Type B pancreatic cell (in vitro differentiated cells): ENCODE measurements around the gene KATNAL2. TPM values are rescaled to one million over a fixed set of nuclear protein-coding genes. Genes with fewer than 3 reads are reported as not detected.
A peak's percentile ranks its signal among the peaks of the same experiment; 100 is the strongest.
"Not testable (repeated sequence)": the region's sequence is repeated elsewhere in the genome, so short reads cannot be mapped to it uniquely, and the experiment has no call there.

Source experiments
- DNase-seq: peaks from one replicate; pipeline ENCODE4 v3.0.0; 2021; ENCODE audit warnings: mixed read lengths; ENCODE audit not compliant: unreplicated experiment; ENCODE audit errors: extremely low spot score
- H3K27ac Mint-ChIP-seq: 2 replicates; pipeline ENCODE4 v1.8.0; 2021; ENCODE audit warnings: mild to moderate bottlenecking, mixed read lengths
- H3K27me3 Mint-ChIP-seq: 2 replicates; pipeline ENCODE4 v1.8.0; 2021; ENCODE audit warnings: mixed read lengths
- H3K36me3 Mint-ChIP-seq: 2 replicates; pipeline ENCODE4 v1.8.0; 2021; ENCODE audit warnings: mixed read lengths
- H3K4me1 Mint-ChIP-seq: one replicate; pipeline ENCODE4 v1.8.0; 2021; ENCODE audit warnings: mixed read lengths; ENCODE audit not compliant: unreplicated experiment
- H3K4me3 Mint-ChIP-seq: 2 replicates; pipeline ENCODE4 v1.8.0; 2021; ENCODE audit warnings: mild to moderate bottlenecking, mixed read lengths
- H3K9me3 Mint-ChIP-seq: 2 replicates; pipeline ENCODE4 v1.8.0; 2021; ENCODE audit warnings: mixed read lengths
- total RNA-seq: library from RNA; stranded (reverse); gene quantifications from 2 replicates; pipeline ENCODE4 v1.2.1, GENCODE V29; 2021; ENCODE audit warnings: low replicate concordance
- TF ChIP-seq, protein P1 (sequence below): fragments of 200-600 bp; sonication (generic); conservative IDR thresholded peaks from 2 replicates; pipeline ENCODE4 v1.5.0; 2021; ENCODE audit warnings: antibody characterized with exemption, mild to moderate bottlenecking

Gene KATNAL2
- total RNA-seq, 1 donor from 2014 or later = 8.6 TPM

- no peaks in the 10 kb centered on the region for H3K27me3 Mint-ChIP-seq
- H3K4me3 Mint-ChIP-seq = no peak overlapping the region
- H3K27ac Mint-ChIP-seq = no peak overlapping the region
- no peak for DNase-seq
- H3K9me3 Mint-ChIP-seq = peaks cover 8% of the 10 kb centered on the region
- TF ChIP-seq, protein P1, sequence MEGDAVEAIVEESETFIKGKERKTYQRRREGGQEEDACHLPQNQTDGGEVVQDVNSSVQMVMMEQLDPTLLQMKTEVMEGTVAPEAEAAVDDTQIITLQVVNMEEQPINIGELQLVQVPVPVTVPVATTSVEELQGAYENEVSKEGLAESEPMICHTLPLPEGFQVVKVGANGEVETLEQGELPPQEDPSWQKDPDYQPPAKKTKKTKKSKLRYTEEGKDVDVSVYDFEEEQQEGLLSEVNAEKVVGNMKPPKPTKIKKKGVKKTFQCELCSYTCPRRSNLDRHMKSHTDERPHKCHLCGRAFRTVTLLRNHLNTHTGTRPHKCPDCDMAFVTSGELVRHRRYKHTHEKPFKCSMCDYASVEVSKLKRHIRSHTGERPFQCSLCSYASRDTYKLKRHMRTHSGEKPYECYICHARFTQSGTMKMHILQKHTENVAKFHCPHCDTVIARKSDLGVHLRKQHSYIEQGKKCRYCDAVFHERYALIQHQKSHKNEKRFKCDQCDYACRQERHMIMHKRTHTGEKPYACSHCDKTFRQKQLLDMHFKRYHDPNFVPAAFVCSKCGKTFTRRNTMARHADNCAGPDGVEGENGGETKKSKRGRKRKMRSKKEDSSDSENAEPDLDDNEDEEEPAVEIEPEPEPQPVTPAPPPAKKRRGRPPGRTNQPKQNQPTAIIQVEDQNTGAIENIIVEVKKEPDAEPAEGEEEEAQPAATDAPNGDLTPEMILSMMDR = no peak
- H3K36me3 Mint-ChIP-seq = peaks cover 9% of the 10 kb centered on the region
- no peaks in the 10 kb centered on the region for H3K4me1 Mint-ChIP-seq
These were observed 40.8 kb downstream of the KATNAL2 start for GRCh38 chr18:46958209-46958608.

DNA sequence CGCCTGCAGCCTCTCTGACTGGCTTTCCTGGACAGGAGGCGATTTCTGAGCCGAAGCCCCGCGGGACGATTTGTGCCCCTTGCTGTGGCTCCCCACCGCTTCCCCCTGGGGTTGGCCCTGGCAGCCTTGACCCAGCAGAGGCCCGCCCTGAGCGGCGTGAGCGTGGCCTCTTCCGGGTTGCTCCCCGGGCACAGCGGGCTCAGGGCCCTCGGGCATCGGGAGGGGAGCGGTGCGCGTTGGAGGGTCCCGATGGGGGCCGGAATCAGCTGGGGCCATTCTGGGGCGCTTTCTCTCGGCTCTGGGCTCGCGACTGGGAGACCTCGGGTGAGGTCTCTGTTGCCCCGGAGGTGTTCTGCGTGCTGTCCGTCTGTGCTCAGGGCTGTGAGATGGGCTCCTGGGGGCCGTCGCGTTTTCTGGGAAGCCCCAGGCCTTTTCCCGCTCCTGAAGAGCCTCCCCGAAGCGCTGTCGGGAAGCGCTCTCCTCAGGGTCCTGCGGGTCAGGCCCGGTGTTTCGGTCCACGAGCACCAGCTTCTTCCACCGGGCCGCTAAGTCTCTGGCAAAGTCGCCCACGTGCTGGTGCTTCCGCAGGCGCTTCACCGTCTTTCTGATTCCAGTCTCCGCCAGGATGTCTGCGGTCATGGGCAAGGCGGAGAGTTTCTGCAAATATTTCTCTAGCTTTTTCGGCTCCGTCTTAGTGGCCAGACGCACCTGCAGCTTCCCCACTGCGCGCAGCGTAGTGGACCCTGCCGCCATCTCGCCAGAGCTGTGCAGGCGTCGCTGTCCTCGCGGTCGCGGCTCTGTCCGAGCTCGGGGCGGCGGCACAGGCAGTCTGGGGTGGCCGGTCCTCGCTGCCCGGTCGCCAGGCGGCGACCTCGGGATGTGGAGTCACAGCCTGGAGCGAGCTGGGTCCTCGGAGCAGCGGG is 46.5 kb downstream of the KATNAL2 start:
- not testable (repeated sequence) for H3K36me3 Mint-ChIP-seq, H3K4me3 Mint-ChIP-seq, H3K9me3 Mint-ChIP-seq, H3K27me3 Mint-ChIP-seq, DNase-seq, H3K4me1 Mint-ChIP-seq, H3K27ac Mint-ChIP-seq

- H3K4me1 Mint-ChIP-seq, DNase-seq, H3K27me3 Mint-ChIP-seq, H3K4me3 Mint-ChIP-seq, H3K9me3 Mint-ChIP-seq, H3K27ac Mint-ChIP-seq, H3K36me3 Mint-ChIP-seq: not testable (repeated sequence)
These were observed 47.3 kb downstream of the KATNAL2 start for GRCh38 chr18:46964579-46965293.

GRCh38 chr18:46966266-46966665 is 48.9 kb downstream of the KATNAL2 start:
- H3K4me3 Mint-ChIP-seq, H3K36me3 Mint-ChIP-seq, H3K27me3 Mint-ChIP-seq, DNase-seq, H3K4me1 Mint-ChIP-seq, H3K27ac Mint-ChIP-seq, H3K9me3 Mint-ChIP-seq: not testable (repeated sequence)

GRCh38 chr18:46969551-46969950 is 52.1 kb downstream of the KATNAL2 start:
- H3K27ac Mint-ChIP-seq, H3K4me1 Mint-ChIP-seq, H3K9me3 Mint-ChIP-seq, H3K27me3 Mint-ChIP-seq, DNase-seq, H3K4me3 Mint-ChIP-seq, H3K36me3 Mint-ChIP-seq: not testable (repeated sequence)

DNA sequence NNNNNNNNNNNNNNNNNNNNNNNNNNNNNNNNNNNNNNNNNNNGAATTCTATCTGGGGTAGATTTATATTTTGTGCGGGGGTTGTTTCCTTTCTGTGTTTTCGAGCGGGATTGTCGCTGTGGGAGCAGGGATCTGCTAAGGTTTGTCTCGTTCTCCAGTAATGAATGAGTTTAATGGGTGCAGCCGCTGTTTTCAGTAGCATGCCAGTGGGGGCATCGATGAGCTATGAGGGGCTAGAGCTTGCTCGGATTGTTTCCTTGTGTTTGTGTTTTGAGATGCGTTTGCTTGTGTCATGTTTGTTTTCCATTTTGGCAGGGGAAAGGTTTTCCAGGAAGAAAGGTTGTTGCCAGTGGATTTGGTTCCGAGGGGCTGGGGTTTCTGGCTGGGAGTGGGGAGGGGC is 102.5 kb downstream of the KATNAL2 start:
- not testable (repeated sequence) for H3K27ac Mint-ChIP-seq, H3K36me3 Mint-ChIP-seq, H3K4me3 Mint-ChIP-seq, H3K27me3 Mint-ChIP-seq, DNase-seq, H3K4me1 Mint-ChIP-seq, H3K9me3 Mint-ChIP-seq

- not testable (repeated sequence) for H3K4me3 Mint-ChIP-seq, H3K36me3 Mint-ChIP-seq, H3K27me3 Mint-ChIP-seq, H3K9me3 Mint-ChIP-seq, DNase-seq, H3K27ac Mint-ChIP-seq, H3K4me1 Mint-ChIP-seq
These were observed 103.4 kb downstream of the KATNAL2 start for GRCh38 chr18:47020757-47021156.

DNA sequence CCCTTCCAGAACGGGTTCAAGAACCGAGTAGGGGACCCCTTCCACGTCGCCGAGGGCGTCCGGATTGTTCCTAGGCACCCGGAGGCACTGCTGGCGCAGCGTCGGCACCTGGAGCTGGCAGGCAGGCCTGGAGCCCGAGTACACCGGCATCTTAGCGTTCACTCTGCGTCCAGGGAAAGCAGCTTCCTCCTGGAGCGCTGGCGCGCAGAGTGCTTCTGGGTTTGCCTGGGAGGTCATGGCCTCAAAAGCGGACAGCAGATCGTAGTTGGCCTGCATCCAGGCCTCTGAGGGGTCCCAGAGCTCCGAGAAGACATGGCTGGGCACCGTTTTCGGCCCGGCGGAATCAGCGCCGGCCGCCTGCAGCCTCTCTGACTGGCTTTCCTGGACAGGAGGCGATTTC is 105.4 kb downstream of the KATNAL2 start:
- DNase-seq = peak; percentile 80

DNA sequence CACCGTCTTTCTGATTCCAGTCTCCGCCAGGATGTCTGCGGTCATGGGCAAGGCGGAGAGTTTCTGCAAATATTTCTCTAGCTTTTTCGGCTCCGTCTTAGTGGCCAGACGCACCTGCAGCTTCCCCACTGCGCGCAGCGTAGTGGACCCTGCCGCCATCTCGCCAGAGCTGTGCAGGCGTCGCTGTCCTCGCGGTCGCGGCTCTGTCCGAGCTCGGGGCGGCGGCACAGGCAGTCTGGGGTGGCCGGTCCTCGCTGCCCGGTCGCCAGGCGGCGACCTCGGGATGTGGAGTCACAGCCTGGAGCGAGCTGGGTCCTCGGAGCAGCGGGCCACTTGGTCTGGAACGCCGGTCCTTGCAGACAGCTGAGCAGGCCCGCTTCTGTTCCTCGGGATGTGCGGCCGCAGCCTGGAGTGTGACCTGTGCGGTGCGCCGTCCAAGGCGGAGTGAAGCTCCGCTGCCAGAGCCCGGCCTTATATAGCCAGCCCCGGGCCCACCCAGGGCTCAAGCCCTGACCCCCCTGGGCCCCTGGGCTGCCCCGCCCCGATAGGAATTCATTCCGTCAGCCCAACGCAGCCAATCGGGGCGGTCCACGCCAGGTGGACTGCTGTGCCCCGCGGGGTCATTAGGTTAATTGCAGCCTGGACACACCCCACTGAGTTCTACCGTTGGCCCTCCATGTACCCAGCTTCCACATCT is 106.5 kb downstream of the KATNAL2 start:
- not testable (repeated sequence) for DNase-seq, H3K4me3 Mint-ChIP-seq, H3K9me3 Mint-ChIP-seq, H3K4me1 Mint-ChIP-seq, H3K27me3 Mint-ChIP-seq, H3K27ac Mint-ChIP-seq, H3K36me3 Mint-ChIP-seq

More for the DNA sequence above, 105.4 kb downstream of the KATNAL2 start:
- not testable (repeated sequence) for H3K4me3 Mint-ChIP-seq, H3K36me3 Mint-ChIP-seq, H3K9me3 Mint-ChIP-seq, H3K4me1 Mint-ChIP-seq, H3K27ac Mint-ChIP-seq, H3K27me3 Mint-ChIP-seq

DNA sequence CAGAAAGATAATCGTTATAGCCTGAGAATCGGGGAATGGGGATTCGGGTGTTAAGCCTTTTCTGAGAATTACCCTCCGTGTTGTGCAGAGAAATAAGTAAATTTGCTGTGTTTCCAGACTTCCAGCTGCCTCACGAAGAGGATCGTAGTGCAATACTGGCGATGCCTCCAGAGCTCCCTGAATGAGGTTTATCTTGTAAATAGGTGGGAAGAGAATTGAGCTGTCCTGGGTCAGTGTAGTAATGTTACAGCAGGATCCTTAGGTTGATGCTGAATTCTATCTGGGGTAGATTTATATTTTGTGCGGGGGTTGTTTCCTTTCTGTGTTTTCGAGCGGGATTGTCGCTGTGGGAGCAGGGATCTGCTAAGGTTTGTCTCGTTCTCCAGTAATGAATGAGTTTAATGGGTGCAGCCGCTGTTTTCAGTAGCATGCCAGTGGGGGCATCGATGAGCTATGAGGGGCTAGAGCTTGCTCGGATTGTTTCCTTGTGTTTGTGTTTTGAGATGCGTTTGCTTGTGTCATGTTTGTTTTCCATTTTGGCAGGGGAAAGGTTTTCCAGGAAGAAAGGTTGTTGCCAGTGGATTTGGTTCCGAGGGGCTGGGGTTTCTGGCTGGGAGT is 108.3 kb downstream of the KATNAL2 start:
- DNase-seq, H3K27ac Mint-ChIP-seq, H3K27me3 Mint-ChIP-seq, H3K4me3 Mint-ChIP-seq, H3K4me1 Mint-ChIP-seq, H3K36me3 Mint-ChIP-seq, H3K9me3 Mint-ChIP-seq: not testable (repeated sequence)

DNA sequence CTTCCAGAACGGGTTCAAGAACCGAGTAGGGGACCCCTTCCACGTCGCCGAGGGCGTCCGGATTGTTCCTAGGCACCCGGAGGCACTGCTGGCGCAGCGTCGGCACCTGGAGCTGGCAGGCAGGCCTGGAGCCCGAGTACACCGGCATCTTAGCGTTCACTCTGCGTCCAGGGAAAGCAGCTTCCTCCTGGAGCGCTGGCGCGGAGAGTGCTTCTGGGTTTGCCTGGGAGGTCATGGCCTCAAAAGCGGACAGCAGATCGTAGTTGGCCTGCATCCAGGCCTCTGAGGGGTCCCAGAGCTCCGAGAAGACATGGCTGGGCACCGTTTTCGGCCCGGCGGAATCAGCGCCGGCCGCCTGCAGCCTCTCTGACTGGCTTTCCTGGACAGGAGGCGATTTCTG is 111.3 kb downstream of the KATNAL2 start:
- not testable (repeated sequence) for H3K4me3 Mint-ChIP-seq, H3K36me3 Mint-ChIP-seq, H3K27ac Mint-ChIP-seq, H3K4me1 Mint-ChIP-seq, H3K27me3 Mint-ChIP-seq, DNase-seq, H3K9me3 Mint-ChIP-seq

- not testable (repeated sequence) for DNase-seq, H3K36me3 Mint-ChIP-seq, H3K9me3 Mint-ChIP-seq, H3K4me3 Mint-ChIP-seq, H3K27ac Mint-ChIP-seq, H3K4me1 Mint-ChIP-seq, H3K27me3 Mint-ChIP-seq
These were observed 112.4 kb downstream of the KATNAL2 start for GRCh38 chr18:47029684-47030353.
